ENCODE results near the gene DGKH. TPM values are rescaled to one million over a fixed set of nuclear protein-coding genes. Genes with fewer than 3 reads are reported as not detected.

The DGKH gene
- total RNA-seq, 2 donors from 2014 or later = 4.6 to 8.9 TPM

GRCh38 chr13:42277618-42278276, 229.3 kb downstream of the DGKH start:
- H3K36me3 ChIP-seq = no peaks in the 10 kb centered on the region
- TF ChIP-seq CTCF (IDR thresholded peaks at IDR 0.05) = no peak
- TF ChIP-seq POLR2AphosphoS5 (IDR thresholded peaks at IDR 0.05) = no peak
- no peak for TF ChIP-seq POLR2A (IDR thresholded peaks at IDR 0.05)
- intact Hi-C loops (cut with DNase I) = no loop called here
- H3K27ac ChIP-seq = no peak overlapping the region
- no peak overlapping the region for H3K4me3 ChIP-seq
- 92% methylated on average over 7 of the region's 7 CpGs for WGBS
- no peaks in the 10 kb centered on the region for H3K4me1 ChIP-seq (replicated peaks)
- DNase-seq (ENCODE audit: low spot score) = no peak
- no peaks in the 10 kb centered on the region for H3K9me3 ChIP-seq
- no peaks in the 10 kb centered on the region for H3K27me3 ChIP-seq (replicated peaks; ENCODE audit: insufficient read depth)

- Histone ChIP-seq H3K27ac (no peak overlapping the region), H3K4me3 (no peak overlapping the region), H3K4me1 (replicated peaks) (no peaks in the 10 kb centered on the region), H3K9me3 (no peaks in the 10 kb centered on the region), H3K36me3 (no peaks in the 10 kb centered on the region), H3K27me3 (replicated peaks; ENCODE audit: insufficient read depth) (no peaks in the 10 kb centered on the region)
- TF ChIP-seq POLR2A (IDR thresholded peaks at IDR 0.05) (no peak), CTCF (IDR thresholded peaks at IDR 0.05) (no peak), POLR2AphosphoS5 (IDR thresholded peaks at IDR 0.05) (no peak)
- DNase-seq (ENCODE audit: low spot score) = no peak
- 81% methylated on average over 6 of the region's 6 CpGs for WGBS
- intact Hi-C loops (cut with DNase I) = no loop called here
Observed at GRCh38 chr13:42279080-42279479, 230.6 kb downstream of the DGKH start.

GRCh38 chr13:42279986-42280385, 231.5 kb downstream of the DGKH start:
- Histone ChIP-seq H3K4me3 (no peak overlapping the region), H3K27me3 (replicated peaks; ENCODE audit: insufficient read depth) (no peaks in the 10 kb centered on the region), H3K4me1 (replicated peaks) (no peaks in the 10 kb centered on the region), H3K9me3 (no peaks in the 10 kb centered on the region), H3K27ac (no peak overlapping the region), H3K36me3 (no peaks in the 10 kb centered on the region)
- intact Hi-C loops (cut with DNase I) = no loop called here
- 50% methylated on average over 1 of the region's 1 CpG for whole genome bisulfite sequencing
- no peak for DNase-seq (ENCODE audit: low spot score)
- no peak for TF ChIP-seq POLR2A (IDR thresholded peaks at IDR 0.05)
- TF ChIP-seq CTCF (IDR thresholded peaks at IDR 0.05) = no peak
- no peak for TF ChIP-seq POLR2AphosphoS5 (IDR thresholded peaks at IDR 0.05)

GRCh38 chr13:42280537-42280936, 232.1 kb downstream of the DGKH start:
- Histone ChIP-seq H3K4me3 (no peak overlapping the region), H3K36me3 (no peaks in the 10 kb centered on the region), H3K4me1 (replicated peaks) (no peaks in the 10 kb centered on the region), H3K9me3 (no peaks in the 10 kb centered on the region), H3K27me3 (replicated peaks; ENCODE audit: insufficient read depth) (no peaks in the 10 kb centered on the region), H3K27ac (no peak overlapping the region)
- intact Hi-C loops (cut with DNase I) = no loop called here
- no peak for DNase-seq (ENCODE audit: low spot score)
- 71% methylated on average over 2 of the region's 2 CpGs for WGBS
- no peak for TF ChIP-seq POLR2AphosphoS5 (IDR thresholded peaks at IDR 0.05)

GRCh38 chr13:42283574-42283973, 235.1 kb downstream of the DGKH start:
- DNase-seq (ENCODE audit: low spot score) = no peak
- H3K4me1 ChIP-seq (replicated peaks) = no peaks in the 10 kb centered on the region
- TF ChIP-seq CTCF (IDR thresholded peaks at IDR 0.05) (no peak), POLR2A (IDR thresholded peaks at IDR 0.05) (no peak), POLR2AphosphoS5 (IDR thresholded peaks at IDR 0.05) (no peak)
- no peak overlapping the region for H3K4me3 ChIP-seq
- no peaks in the 10 kb centered on the region for H3K27me3 ChIP-seq (replicated peaks; ENCODE audit: insufficient read depth)
- no peaks in the 10 kb centered on the region for H3K36me3 ChIP-seq
- no peaks in the 10 kb centered on the region for H3K9me3 ChIP-seq
- 83% methylated on average over 3 of the region's 3 CpGs for WGBS
- no peak overlapping the region for H3K27ac ChIP-seq
- intact Hi-C loops (cut with DNase I) = no loop called here

Measured in prostate gland (tissue), 2 donors.